Activated naive CD8-positive, alpha-beta T cell treated with anti-CD3 and anti-CD28 coated beads, Interleukin-2, amount 50 U/mL, for 24 hours (primary cell): Measurements from ENCODE around the gene NTN3.
A peak's percentile ranks its signal among the peaks of the same experiment; 100 is the strongest.

Source experiments
- ATAC-seq: fragments of 150-1000 bp; cut with Tn5 transposase; one replicate; pipeline ENCODE4 v1.10.0; 2021
- DNase-seq: peaks from one replicate; pipeline ENCODE4 v3.0.0; 2021
- H3K27ac Mint-ChIP-seq: one replicate; pipeline ENCODE4 v1.8.0; 2021; ENCODE audit warnings: mild to moderate bottlenecking, mixed read lengths
- H3K27me3 Mint-ChIP-seq: one replicate; pipeline ENCODE4 v1.8.0; 2021; ENCODE audit warnings: mixed read lengths
- H3K36me3 Mint-ChIP-seq: one replicate; pipeline ENCODE4 v1.8.0; 2021; ENCODE audit warnings: low read depth, mixed read lengths
- H3K4me1 Mint-ChIP-seq: one replicate; pipeline ENCODE4 v1.8.0; 2021; ENCODE audit warnings: mixed read lengths
- H3K4me3 Mint-ChIP-seq: one replicate; pipeline ENCODE4 v1.8.0; 2021; ENCODE audit warnings: mild to moderate bottlenecking, moderate library complexity, mixed read lengths
- H3K9me3 Mint-ChIP-seq: one replicate; pipeline ENCODE4 v1.8.0; 2021; ENCODE audit warnings: mixed read lengths

Gene NTN3

DNA sequence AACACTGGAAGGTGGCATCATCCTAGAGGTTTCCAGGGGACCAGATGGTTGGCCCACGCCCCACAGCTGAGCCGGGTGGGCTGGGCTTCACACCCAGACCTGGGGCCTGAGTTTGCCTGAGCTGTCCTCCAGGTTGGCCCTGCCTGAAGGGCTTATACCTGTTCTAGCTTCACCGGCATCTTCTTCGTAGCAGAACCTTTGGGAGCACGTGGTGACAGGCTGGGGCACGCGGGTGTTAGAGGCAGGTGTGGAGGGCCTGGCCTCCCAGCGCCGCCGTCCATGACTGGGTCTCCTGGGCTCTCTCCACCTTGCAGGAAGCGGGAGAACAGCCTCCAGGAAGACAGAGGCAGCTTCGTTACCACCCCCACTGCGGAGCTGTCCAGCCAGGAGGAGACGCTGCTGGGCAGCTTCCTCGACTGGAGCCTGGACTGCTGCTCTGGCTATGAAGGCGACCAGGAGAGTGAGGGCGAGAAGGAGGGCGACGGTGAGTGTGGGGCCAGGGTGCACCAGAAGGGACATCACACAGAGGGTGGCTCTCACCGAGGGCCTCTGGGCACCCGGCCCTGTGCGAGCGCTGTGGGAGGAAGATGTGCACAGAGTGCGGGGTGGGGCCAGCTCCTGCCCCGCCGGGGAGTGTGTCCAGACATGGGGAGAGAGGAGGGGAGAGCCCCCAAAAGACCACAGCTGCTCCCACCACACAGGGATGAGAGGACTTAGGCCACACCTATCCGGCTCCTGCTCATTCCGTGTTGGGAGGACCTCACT, 15.8 kb upstream of the NTN3 start:
- H3K36me3 Mint-ChIP-seq, result peaks cover 40% of the 10 kb centered on the region
- H3K27me3 Mint-ChIP-seq, result no peaks in the 10 kb centered on the region
- H3K4me3 Mint-ChIP-seq, result no peak overlapping the region
- H3K4me1 Mint-ChIP-seq, result peaks cover 8% of the 10 kb centered on the region
- DNase-seq (no peak), ATAC-seq (no peak)
- no peaks in the 10 kb centered on the region for H3K9me3 Mint-ChIP-seq
- H3K27ac Mint-ChIP-seq, result no peak overlapping the region

DNA sequence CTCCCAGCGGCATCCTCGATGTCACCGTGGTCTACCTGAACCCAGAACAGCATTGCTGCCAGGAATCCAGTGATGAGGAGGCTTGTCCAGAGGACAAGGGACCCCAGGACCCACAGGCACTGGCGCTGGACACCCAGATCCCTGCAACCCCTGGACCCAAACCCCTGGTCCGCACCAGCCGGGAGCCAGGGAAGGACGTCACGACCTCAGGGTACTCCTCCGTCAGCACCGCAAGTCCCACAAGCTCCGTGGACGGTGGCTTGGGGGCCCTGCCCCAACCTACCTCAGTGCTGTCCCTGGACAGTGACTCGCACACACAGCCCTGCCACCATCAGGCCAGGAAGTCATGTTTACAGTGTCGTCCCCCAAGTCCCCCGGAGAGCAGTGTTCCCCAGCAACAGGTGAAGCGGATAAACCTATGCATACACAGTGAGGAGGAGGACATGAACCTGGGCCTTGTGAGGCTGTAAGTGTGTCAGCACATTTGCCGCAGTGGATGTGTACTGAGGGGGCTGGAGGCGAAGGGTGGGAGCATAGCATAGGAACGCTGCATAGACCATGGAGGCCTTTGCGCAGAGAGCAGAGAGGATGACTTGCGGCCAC, 14.4 kb upstream of the NTN3 start:
- Mint-ChIP-seq H3K9me3 (no peaks in the 10 kb centered on the region), H3K4me3 (no peak overlapping the region), H3K4me1 (peaks cover 8% of the 10 kb centered on the region), H3K36me3 (peaks cover 38% of the 10 kb centered on the region), H3K27me3 (no peaks in the 10 kb centered on the region), H3K27ac (no peak overlapping the region)
- ATAC-seq (no peak), DNase-seq (no peak)

- H3K27ac Mint-ChIP-seq, result no peak overlapping the region
- H3K36me3 Mint-ChIP-seq, result peaks cover 33% of the 10 kb centered on the region
- H3K4me3 Mint-ChIP-seq, result no peak overlapping the region
- DNase-seq (no peak), ATAC-seq (no peak)
- peaks cover 8% of the 10 kb centered on the region for H3K4me1 Mint-ChIP-seq
- no peaks in the 10 kb centered on the region for H3K9me3 Mint-ChIP-seq
- no peaks in the 10 kb centered on the region for H3K27me3 Mint-ChIP-seq
Measured at GRCh38 chr16:2457267-2457666, 13.8 kb upstream of the NTN3 start.

GRCh38 chr16:2457946-2458345, 13.2 kb upstream of the NTN3 start:
- Mint-ChIP-seq H3K27me3 (no peaks in the 10 kb centered on the region), H3K4me1 (peaks cover 8% of the 10 kb centered on the region), H3K36me3 (peaks cover 26% of the 10 kb centered on the region), H3K27ac (no peak overlapping the region), H3K4me3 (no peak overlapping the region), H3K9me3 (no peaks in the 10 kb centered on the region)
- DNase-seq (no peak), ATAC-seq (no peak)

DNA sequence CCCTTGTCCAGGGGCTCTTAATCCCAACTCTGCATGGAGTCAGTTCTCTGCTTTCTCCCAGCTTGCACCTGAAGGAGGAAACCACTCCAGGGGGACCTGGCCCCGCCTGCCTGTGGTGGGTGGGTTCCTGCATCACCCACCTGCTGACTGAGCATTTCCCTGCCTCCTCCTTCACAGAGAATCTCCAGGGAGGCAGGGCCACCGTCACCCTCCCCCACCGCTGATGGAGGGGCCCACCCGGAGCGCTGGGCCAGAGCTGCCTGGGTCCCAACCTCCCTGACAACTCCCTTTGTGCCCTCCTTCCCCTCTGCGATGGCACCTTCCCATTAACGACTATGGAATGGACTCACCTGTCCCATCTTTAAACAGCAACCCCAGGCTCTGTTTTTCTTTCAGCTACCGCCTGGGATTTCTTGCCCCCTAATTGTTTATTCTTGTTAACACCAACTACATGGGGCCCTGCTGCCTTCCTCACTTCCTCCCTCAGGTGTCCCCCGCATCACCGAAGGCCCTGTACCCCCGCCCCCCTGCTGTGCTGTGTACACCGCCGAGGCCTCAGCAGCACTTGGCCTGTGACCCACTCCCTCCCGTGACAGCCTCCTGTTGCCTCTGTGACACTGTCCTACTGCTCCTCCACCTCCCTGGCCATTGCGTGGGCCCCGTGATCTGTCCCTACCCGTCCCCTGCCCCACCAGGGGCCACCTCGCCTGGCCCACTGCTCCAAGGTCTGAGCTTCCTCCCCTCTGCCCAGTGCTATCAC, 12.0 kb upstream of the NTN3 start:
- Mint-ChIP-seq H3K4me3 (peak overlapping the region; percentile 82), H3K27me3 (no peaks in the 10 kb centered on the region), H3K27ac (peak overlapping the region; percentile 93), H3K9me3 (no peaks in the 10 kb centered on the region), H3K4me1 (peaks cover 8% of the 10 kb centered on the region), H3K36me3 (peaks cover 20% of the 10 kb centered on the region)
- ATAC-seq, result no peak
- no peak for DNase-seq

DNA sequence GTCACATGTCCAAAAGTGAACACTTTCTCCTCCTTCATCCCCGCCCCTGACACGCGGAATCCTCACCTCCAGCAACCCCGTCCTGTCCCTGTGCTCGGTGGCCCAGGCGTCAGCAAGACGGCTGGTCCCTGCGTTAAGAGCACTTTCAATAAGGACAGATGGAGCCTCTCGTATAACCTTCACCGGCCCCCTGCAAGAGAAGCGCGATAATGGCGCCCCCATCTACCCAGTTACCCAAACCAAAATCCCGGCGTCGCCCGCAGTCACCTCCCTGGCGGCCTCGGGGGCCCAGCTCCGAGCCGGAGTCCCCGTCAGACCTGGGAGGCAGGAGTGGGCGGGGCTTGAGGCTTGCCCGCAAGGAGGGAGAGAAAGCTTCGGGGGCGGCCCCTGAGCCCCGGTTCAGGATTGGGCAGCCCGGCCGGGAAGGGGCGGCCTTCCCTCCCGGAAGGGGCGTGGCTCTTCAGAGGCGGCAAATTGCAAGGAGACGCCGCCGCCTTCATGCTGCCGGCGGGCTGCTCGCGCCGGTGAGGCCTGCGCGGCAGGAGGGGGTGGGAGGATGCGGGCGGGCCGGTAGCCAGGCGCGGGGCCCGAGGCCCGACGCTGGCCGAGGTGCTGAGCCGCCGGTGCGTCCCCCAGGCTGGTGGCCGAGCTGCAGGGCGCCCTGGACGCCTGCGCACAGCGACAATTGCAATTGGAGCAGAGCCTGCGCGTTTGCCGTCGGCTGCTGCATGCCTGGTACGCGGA, 11.3 kb upstream of the NTN3 start, which contains the start of gene TEDC2:
TEDC2 (plus strand) TSS at position 463 of the 744 bp plus-strand sequence; CDS start at position 499, 36 bp downstream.
- Mint-ChIP-seq H3K9me3 (no peaks in the 10 kb centered on the region), H3K27me3 (no peaks in the 10 kb centered on the region), H3K4me1 (peaks cover 8% of the 10 kb centered on the region), H3K27ac (peak within 1 kb of the TSS; percentile 93), H3K4me3 (peak within 1 kb of the TSS; percentile 82), H3K36me3 (peaks cover 18% of the 10 kb centered on the region)
- peak; percentile 96 for ATAC-seq
- peak; percentile 99 for DNase-seq

DNA sequence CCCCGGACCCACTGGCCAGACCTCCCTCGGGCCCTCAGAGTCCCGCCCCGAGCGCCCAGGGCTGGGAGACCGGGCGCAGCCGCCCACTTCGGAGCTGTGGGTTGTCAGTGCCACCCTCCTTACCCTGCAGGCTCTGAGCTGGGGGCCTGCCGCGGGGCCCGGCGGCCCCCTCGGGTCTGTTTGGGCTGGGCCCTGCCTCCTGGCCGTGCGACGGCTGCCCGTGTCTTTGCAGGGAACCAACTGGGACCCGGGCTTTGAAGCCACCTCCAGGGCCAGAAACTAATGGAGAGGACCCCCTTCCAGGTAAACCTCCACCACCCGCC, 10.7 kb upstream of the NTN3 start:
- H3K4me1 Mint-ChIP-seq, result peaks cover 8% of the 10 kb centered on the region

DNA sequence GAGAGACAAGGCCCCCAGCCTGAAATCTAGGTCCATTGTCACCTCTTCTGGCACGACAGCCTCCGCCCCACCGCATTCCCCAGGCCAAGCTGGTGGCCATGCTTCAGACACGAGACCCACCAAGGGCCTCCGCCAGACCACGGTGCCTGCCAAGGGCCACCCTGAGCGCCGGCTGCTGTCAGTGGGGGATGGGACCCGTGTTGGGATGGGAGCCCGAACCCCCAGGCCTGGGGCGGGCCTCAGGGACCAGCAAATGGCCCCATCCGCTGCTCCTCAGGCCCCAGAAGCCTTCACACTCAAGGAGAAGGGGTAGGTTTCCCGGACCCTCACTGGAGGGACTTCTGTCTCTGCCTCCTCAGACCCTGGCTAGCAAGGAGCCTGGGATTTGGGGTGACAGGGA, 10.2 kb upstream of the NTN3 start:
- no peak overlapping the region for H3K27ac Mint-ChIP-seq
- H3K4me3 Mint-ChIP-seq, result peak overlapping the region; percentile 73
- DNase-seq, result no peak
- peaks cover 11% of the 10 kb centered on the region for H3K36me3 Mint-ChIP-seq
- peaks cover 8% of the 10 kb centered on the region for H3K4me1 Mint-ChIP-seq
- H3K27me3 Mint-ChIP-seq, result no peaks in the 10 kb centered on the region
- H3K9me3 Mint-ChIP-seq, result no peaks in the 10 kb centered on the region
- no peak for ATAC-seq

More for the DNA sequence above, 10.7 kb upstream of the NTN3 start:
- Mint-ChIP-seq H3K9me3 (no peaks in the 10 kb centered on the region), H3K27me3 (no peaks in the 10 kb centered on the region), H3K27ac (no peak overlapping the region), H3K36me3 (peaks cover 14% of the 10 kb centered on the region), H3K4me3 (peak overlapping the region; percentile 82)
- DNase-seq (no peak), ATAC-seq (no peak)

GRCh38 chr16:2462031-2462866, 8.8 kb upstream of the NTN3 start:
- Mint-ChIP-seq H3K4me3 (no peak overlapping the region), H3K4me1 (peaks cover 13% of the 10 kb centered on the region), H3K27me3 (peaks cover 2% of the 10 kb centered on the region), H3K27ac (no peak overlapping the region), H3K9me3 (no peaks in the 10 kb centered on the region), H3K36me3 (peaks cover 7% of the 10 kb centered on the region)
- no peak for ATAC-seq
- DNase-seq, result no peak

GRCh38 chr16:2464333-2464732, 6.8 kb upstream of the NTN3 start:
- ATAC-seq (no peak), DNase-seq (no peak)
- Mint-ChIP-seq H3K4me3 (no peak overlapping the region), H3K36me3 (peaks cover 3% of the 10 kb centered on the region), H3K27me3 (peaks cover 5% of the 10 kb centered on the region), H3K4me1 (peaks cover 15% of the 10 kb centered on the region), H3K27ac (no peak overlapping the region), H3K9me3 (no peaks in the 10 kb centered on the region)

GRCh38 chr16:2465653-2466415, 5.3 kb upstream of the NTN3 start:
- Mint-ChIP-seq H3K4me1 (peaks cover 18% of the 10 kb centered on the region), H3K36me3 (peaks cover 1% of the 10 kb centered on the region), H3K9me3 (no peaks in the 10 kb centered on the region), H3K27ac (peak overlapping the region; percentile 54), H3K27me3 (peaks cover 20% of the 10 kb centered on the region), H3K4me3 (no peak overlapping the region)
- ATAC-seq, result no peak
- no peak for DNase-seq

- Mint-ChIP-seq H3K4me3 (no peak overlapping the region), H3K27ac (no peak overlapping the region), H3K9me3 (no peaks in the 10 kb centered on the region), H3K27me3 (peaks cover 20% of the 10 kb centered on the region), H3K36me3 (peaks cover 1% of the 10 kb centered on the region), H3K4me1 (peaks cover 18% of the 10 kb centered on the region)
- DNase-seq, result no peak
- peak; percentile 11 for ATAC-seq
Measured at GRCh38 chr16:2466667-2467527, 4.2 kb upstream of the NTN3 start.
